HG03571 (cell line): Measurements from ENCODE around the gene RXRB.
"Not testable (repeated sequence)": the region's sequence is repeated elsewhere in the genome, so short reads cannot be mapped to it uniquely, and the experiment has no call there.

Experiments used
- ATAC-seq: cut with Tn5 transposase; IDR thresholded peaks from one replicate; pipeline ENCODE4 v1.9.1; 2021; ENCODE audit not compliant: unreplicated experiment

The RXRB gene

DNA sequence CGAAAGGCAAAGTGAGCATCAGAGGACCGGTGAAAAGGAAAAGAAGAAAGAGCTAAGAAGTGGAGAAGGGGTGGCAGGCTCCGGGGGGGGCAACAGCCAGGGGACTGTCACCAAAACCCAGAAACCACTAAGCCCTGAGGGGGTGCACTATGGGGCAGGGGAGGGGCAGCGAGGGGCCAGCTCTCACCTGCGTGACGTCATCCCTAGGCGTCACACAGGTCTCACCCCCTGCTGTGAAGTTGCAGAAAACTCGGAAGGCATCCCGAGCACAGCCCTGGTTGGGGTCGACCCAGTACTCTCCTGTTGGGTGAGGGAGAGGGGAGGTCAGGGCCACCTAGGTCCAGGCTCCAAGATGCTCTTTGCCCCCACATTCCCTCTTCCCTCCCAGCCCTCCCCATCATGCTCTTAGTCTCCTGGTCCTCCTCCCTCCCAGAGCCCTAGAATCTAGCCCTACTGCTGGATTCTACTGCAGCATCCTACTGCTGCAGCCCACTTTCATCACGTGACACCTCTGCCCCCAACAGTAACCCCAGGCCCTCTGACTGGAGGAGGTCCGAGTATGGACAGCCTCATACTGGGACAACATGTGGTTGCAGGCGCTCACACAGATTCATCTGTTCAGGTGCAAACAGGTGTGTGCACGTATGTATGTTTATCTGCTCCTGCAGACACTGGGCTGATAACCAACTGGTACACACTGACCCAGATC lies 35.6 kb downstream of the RXRB start:
- no peak for ATAC-seq

DNA sequence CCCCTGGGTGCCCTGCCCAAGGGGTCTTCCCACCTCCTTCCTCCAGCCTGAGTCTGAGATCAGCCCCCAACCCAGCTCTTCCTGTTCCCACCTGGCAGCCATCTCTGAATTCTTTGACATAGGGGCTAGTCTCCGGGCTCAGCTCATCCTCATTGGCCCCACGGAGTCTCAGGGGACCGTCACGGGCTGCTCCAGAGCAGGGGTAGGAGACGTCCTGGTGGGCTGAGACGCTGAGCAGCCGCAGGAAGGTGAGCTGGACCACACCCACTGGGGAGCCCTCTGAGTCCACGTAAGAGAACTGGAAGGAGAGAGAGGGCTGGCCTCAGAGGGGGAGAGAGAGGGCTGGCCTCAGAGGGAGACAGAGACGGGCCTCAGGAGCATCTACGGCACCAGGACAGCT lies 36.3 kb downstream of the RXRB start:
- ATAC-seq: no peak

GRCh38 chr6:33163540-33163939 lies 36.9 kb downstream of the RXRB start:
- no peak for ATAC-seq

DNA sequence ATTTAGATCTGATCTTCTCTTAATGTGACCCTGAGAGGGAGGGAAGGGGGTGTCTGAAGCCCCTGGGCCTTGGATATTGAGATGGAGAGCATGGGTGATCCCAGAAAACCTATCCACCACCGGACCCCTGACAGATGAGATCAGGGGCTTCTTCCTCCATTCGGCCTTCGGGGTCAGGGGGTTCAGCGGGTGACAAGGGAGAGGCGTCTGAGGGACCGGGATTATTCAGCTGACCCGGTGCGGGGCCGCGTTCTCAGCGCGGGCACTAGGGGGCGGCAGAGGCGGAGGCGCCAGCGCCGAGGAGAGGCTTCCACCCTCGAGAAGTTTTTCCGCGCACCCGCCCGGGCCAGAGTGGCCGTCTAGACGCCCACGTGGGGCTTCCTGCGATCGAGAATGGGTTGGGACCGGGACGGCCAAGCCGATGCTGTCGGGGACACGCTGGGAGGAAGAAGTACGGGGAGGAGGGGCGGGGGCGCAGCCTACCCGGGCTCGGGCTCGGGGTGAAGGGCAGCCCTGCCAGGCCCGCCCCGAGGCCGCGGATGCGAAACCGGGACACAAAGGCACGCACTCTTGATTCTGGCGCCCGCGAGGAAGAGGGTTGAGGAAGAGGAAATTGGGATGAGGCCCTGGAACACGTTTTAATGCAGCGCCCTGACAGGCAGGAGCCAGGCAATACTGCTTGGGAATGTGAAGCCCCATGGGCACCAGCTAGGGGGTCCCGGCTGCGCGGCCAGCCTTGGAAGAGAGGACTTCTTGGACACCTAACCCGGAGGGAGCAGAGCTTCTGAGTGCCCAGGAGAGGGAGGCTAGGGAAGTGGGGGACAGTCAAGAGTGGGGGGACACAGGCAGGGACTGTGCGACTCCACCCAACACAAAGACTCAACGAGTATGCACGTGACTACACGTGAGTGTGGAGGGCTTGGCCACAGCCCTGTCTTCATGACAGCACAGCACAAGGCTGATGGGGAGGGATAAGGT lies 38.8 kb downstream of the RXRB start:
- peak; percentile 61 for ATAC-seq

GRCh38 chr6:33160728-33161344 lies 39.6 kb downstream of the RXRB start:
- no peak for ATAC-seq

DNA sequence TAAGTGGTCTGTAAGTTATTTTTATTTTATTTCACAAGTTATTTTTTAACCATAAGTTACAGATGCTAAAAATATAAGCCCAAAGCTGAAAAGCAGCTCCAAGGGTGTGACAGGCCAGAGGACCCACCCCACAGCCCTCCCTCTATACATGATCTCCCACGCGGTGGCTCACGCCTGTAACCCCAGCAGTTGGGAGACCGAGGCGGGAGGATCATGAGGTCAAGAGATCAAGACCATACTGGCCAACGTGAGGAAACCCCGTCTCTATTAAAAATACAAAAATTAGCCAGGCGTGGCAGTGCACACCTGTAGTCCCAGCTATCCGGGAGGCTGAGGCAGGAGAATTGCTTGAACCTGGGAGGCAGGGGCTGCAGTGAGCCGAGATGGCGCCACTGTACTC lies 40.4 kb downstream of the RXRB start:
- ATAC-seq: no peak

DNA sequence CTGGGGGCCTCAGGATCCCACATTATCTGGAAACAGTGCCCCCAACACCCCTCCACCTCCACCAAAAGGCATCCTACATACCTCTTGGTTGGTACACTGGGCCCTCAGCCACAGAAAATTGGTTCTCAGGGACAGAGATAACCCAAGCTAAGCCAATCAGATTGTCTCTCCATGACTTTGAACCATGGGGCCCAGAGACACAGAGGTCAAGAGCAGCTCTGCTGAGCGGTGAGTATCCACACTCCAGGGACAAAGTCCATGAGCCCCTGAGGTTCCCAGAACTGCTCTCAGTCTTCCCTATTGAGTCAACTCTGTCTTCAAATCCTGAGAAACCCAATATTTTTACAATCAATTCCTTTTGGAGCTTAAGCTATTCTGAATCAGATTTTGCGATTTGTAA lies 43.5 kb downstream of the RXRB start:
- ATAC-seq: no peak

DNA sequence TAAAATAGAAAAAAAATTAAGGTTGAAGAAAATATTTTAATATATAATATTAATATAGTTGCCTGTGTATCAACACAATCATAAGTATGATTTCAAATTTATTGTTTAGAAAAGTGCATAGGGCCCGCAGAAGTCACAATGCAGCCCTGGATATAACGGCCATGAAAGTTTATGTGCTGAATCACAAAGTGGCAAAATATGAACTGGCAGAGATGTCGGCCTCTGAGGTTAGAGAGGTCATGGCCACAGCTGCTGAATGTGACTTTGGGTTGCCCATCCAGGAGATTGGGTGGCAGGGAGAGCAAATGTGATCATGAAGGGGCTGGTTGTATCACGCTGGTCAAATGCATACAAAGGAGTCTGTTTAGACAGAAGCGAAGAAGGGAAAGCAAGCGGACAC lies 43.9 kb downstream of the RXRB start:
- ATAC-seq: no peak

DNA sequence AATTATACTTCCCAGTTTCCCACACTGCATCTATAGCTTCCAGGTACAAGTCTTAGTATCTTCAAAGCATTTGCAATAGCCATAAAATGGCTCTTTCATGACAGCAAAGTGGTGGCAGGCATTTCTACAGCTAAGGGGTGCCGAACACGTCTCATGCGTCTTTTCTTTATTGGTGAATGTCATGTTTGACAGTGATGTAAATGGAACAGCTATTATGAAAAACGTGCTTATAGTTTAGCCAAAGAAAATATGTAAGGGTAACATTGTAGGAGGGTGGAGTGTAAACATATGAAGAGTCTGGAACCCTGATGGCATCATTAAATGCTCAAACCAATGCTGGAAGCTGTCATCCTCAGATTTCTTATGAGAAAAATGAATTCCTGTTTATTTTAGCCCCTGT lies 46.1 kb downstream of the RXRB start:
- no peak for ATAC-seq

GRCh38 chr6:33151050-33151449 lies 49.4 kb downstream of the RXRB start:
- no peak for ATAC-seq

DNA sequence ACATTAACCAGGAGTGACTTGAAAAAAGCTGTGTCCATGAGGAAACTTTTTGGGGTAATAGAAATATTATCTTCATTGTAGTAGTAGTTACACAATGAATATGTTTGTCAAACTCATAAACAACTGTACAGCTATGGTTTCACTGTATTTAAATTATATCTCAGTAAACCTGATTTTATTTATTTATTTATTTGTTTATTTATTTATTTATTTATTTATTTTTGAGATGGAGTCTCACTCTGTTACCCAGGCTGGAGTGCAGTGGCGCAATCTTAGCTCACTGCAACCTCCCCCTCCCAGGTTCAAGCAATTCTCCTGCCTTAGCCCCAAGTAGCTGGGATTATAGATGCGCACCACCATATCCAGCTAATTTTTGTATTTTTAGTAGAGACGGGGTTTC lies 49.9 kb downstream of the RXRB start:
- not testable (repeated sequence) for ATAC-seq

GRCh38 chr6:33147807-33148666 lies 52.4 kb downstream of the RXRB start:
- ATAC-seq: no peak

DNA sequence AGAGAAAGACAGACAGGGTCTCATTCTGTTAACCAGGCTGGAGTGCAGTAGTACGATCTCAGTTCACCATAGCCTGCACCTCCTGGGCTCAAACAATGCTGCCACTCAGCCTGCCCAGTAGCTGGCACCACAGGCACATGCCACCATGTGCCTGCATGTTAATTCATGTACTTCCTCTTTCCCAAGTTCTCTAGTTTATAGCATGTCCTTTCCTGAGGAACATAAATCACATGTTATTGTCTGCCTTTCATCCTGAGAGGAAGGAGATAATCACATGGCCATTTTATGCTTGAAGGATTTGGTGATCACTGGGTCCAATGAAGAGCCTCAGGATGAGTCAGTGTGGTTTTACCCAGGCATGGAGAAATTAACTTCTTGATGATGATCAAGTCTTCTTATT lies 56.1 kb downstream of the RXRB start:
- no peak for ATAC-seq
